GM10266 (cell line): ENCODE data around the gene U2AF1L4.

Experiments used
- DNase-seq: peaks from one replicate; pipeline ENCODE4 v3.0.0; 2012; ENCODE audit errors: extremely low spot score
- CTCF ChIP-seq: IDR thresholded peaks from 2 replicates; pipeline ENCODE4 v1.5.1; 2012; ENCODE audit warnings: mild to moderate bottlenecking, low read depth; ENCODE audit not compliant: control insufficient read depth, insufficient read depth; ENCODE audit errors: missing control alignments

Gene U2AF1L4

GRCh38 chr19:35742121-35742724 is 3.0 kb downstream of the U2AF1L4 start, which contains the start of gene IGFLR1:
Gene IGFLR1 (minus strand): TSS chr19:35742452. CDS start chr19:35741180, 1,272 bp downstream.
- DNase-seq = peak; percentile 71
- TF ChIP-seq CTCF = no peak

GRCh38 chr19:35741203-35741515 is 4.1 kb downstream of the U2AF1L4 start:
- no peak for TF ChIP-seq CTCF

GRCh38 chr19:35740423-35741202 is 4.6 kb downstream of the U2AF1L4 start:
- peak; percentile 98 for DNase-seq
- peak; percentile 29 for TF ChIP-seq CTCF

More at GRCh38 chr19:35741203-35741515, 4.1 kb downstream of the U2AF1L4 start:
- DNase-seq = no peak

GRCh38 chr19:35740108-35740422 is 5.2 kb downstream of the U2AF1L4 start:
- no peak for TF ChIP-seq CTCF
- no peak for DNase-seq

GRCh38 chr19:35739275-35740107 is 5.7 kb downstream of the U2AF1L4 start:
- DNase-seq = no peak
- no peak for TF ChIP-seq CTCF

- no peak for DNase-seq
- TF ChIP-seq CTCF = no peak
These were observed 6.4 kb downstream of the U2AF1L4 start for GRCh38 chr19:35738887-35739229.
